ENCODE measurements around the gene UTP11. TPM values are rescaled to one million over a fixed set of nuclear protein-coding genes. Genes with fewer than 3 reads are reported as not detected.

Gene UTP11
- total RNA-seq, 1 donor from 2014 or later: 61.1 TPM

DNA sequence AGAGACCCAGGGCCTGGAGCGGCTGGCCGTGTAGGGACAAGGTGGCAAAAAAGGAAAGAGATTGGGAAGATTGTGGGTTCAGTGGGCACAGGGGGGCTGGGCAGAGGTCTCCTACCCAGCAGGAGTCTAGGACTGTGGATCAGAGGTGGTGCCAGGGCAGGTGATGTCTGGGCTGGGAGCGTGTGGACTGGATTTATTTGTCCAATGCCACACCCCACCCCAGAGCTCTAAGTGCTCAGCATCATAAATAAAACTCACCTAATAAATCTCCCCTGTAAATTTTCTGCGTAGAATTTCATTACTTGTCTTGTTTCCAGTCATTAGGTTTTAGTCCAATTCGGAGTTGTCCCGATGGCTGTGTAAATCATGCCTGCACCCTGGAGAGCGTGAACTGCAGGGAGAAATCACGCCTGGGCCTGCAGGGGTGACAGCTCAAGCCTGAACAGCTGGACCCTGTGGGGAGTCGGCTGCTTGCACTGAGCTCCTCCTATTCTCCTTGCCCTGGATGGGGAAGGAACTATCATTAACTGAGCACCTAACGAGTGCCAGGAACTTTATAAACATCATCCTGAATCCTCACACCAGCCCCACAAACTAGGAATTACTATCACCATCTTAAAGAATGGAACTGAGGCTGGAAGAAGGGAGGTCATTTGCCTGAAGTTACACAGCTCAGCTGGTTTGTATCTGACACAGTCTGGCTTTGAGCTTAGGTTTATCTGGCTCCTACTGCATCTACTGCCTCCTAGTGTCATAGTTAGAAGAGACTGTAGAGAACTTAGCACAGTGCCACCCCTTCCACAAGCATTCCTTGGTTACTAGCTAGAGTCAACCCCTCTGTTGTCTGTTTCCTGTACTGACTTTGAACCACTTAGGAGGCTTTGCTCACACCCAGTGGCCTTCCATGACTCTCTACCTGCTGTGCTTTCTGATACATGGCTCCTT is 59.0 kb downstream of the UTP11 start:
- H3K27ac ChIP-seq (ENCODE audit: low read depth, low read length): no peak overlapping the region
- no peaks in the 10 kb centered on the region for H3K9me3 ChIP-seq (ENCODE audit: control insufficient read depth in 3 of 3, low read length in 3 of 3)
- no peaks in the 10 kb centered on the region for H3K36me3 ChIP-seq (ENCODE audit: control insufficient read depth in 3 of 3, insufficient read depth in 3 of 3, low read length in 3 of 3)
- H3K27me3 ChIP-seq (ENCODE audit: control insufficient read depth in 3 of 3, insufficient read depth in 3 of 3, low read length in 3 of 3): peaks cover 3 to 36% (median 29%) of the 10 kb centered on the region in 3 donors
- H3K4me1 ChIP-seq (ENCODE audit: control insufficient read depth in 3 of 3, insufficient read depth in 3 of 3, low read length in 3 of 3): no peaks in the 10 kb centered on the region
- no peak overlapping the region for H3K9ac ChIP-seq (ENCODE audit: low read depth in 1 of 3, low read length in 3 of 3)
- no peak overlapping the region for H3K4me3 ChIP-seq (ENCODE audit: low read length in 3 of 3)

DNA sequence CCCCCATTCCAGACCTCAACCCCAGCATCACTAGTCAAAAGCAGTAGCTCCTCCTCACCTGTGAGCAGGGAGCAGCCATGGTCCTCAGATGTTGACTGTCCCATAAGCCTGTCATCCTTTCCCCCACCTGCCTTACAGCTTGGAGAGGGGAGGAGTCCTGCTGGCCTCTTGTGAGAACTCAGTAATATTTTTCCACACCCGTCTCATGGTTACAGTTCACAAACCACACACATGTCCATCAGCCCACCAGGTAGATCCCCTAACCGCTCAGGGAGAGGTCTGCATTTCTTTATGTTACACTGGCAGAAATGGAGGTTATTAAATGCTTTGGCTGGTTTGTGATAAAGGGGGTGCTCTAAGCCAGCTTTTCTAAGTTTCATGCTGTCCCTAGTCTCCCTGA is 60.3 kb downstream of the UTP11 start:
- peaks cover 3 to 32% (median 29%) of the 10 kb centered on the region in 3 donors for H3K27me3 ChIP-seq (ENCODE audit: control insufficient read depth in 3 of 3, insufficient read depth in 3 of 3, low read length in 3 of 3)

DNA sequence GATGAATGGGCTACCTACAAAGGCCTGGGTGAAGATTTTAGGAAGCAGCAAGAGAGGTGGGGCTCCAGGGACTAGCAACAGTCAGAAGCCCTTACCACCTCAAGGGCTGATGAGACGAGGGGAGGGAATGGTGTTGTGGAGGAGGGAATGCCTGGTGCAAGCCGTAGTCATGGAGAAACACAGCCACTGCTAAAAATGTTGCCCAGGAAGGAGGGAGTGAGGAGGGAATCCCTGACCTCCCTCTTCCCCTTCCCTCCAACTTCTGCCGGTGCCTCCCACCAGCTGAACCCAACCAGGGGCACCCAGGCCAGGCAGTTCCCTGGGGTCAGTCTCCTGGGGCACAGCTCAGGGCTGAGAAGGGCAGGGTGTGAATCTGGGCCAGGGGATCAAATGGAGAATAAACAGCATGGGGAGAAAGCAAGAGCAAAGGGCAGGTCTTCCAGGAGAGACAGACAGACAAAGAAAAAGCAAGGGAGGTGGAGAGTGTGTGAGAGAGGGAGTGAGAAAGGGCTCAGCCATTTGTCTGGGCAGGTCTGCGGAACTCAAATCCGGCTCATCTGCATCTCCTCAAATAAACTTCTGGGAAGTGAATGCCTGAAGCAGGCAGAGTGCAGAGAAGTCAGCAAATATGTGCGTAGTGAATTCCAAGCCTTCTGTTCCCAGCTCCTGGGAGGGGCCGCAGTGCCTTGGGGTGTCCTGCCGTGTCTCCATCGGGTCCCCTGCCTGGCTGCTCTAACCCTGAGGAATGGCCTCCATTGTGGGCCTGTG is 61.2 kb downstream of the UTP11 start:
- Histone ChIP-seq H3K27me3 (ENCODE audit: control insufficient read depth in 3 of 3, insufficient read depth in 3 of 3, low read length in 3 of 3) (peaks cover 3 to 25% (median 24%) of the 10 kb centered on the region in 3 donors), H3K9ac (ENCODE audit: low read depth in 1 of 3, low read length in 3 of 3) (no peak overlapping the region), H3K9me3 (ENCODE audit: control insufficient read depth in 3 of 3, low read length in 3 of 3) (no peaks in the 10 kb centered on the region), H3K36me3 (ENCODE audit: control insufficient read depth in 3 of 3, insufficient read depth in 3 of 3, low read length in 3 of 3) (no peaks in the 10 kb centered on the region), H3K4me1 (ENCODE audit: control insufficient read depth in 3 of 3, insufficient read depth in 3 of 3, low read length in 3 of 3) (no peaks in the 10 kb centered on the region), H3K4me3 (ENCODE audit: low read length in 3 of 3) (no peak overlapping the region), H3K27ac (ENCODE audit: low read depth, low read length) (no peak overlapping the region)

More for the DNA sequence above, 60.3 kb downstream of the UTP11 start:
- no peak overlapping the region for H3K4me3 ChIP-seq (ENCODE audit: low read length in 3 of 3)
- no peaks in the 10 kb centered on the region for H3K9me3 ChIP-seq (ENCODE audit: control insufficient read depth in 3 of 3, low read length in 3 of 3)
- H3K4me1 ChIP-seq (ENCODE audit: control insufficient read depth in 3 of 3, insufficient read depth in 3 of 3, low read length in 3 of 3): no peaks in the 10 kb centered on the region
- H3K36me3 ChIP-seq (ENCODE audit: control insufficient read depth in 3 of 3, insufficient read depth in 3 of 3, low read length in 3 of 3): no peaks in the 10 kb centered on the region
- H3K9ac ChIP-seq (ENCODE audit: low read depth in 1 of 3, low read length in 3 of 3): no peak overlapping the region
- no peak overlapping the region for H3K27ac ChIP-seq (ENCODE audit: low read depth, low read length)

DNA sequence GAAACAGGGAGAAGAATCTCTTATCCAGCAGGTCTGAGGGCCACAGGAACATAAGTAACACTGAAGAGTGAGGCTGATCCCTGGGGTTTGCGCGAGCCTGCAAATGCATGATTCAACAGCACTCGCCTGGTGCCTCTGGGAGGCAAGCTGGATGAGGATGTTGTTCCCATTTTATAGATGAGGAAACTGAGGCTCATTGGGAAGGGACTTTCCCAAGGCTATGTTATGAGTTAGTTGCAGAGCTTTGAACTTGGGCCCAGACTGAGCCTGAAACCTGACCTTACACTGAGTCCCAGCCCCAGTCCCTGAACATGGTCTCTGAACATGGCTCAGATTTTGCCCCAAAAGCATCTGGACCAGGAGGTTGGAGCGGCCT is 61.8 kb downstream of the UTP11 start:
- H3K4me1 ChIP-seq (ENCODE audit: control insufficient read depth in 3 of 3, insufficient read depth in 3 of 3, low read length in 3 of 3): no peaks in the 10 kb centered on the region
- H3K4me3 ChIP-seq (ENCODE audit: low read length in 3 of 3): no peak overlapping the region
- H3K9me3 ChIP-seq (ENCODE audit: control insufficient read depth in 3 of 3, low read length in 3 of 3): no peaks in the 10 kb centered on the region
- no peak overlapping the region for H3K9ac ChIP-seq (ENCODE audit: low read depth in 1 of 3, low read length in 3 of 3)
- no peak overlapping the region for H3K27ac ChIP-seq (ENCODE audit: low read depth, low read length)
- H3K36me3 ChIP-seq (ENCODE audit: control insufficient read depth in 3 of 3, insufficient read depth in 3 of 3, low read length in 3 of 3): no peaks in the 10 kb centered on the region
- H3K27me3 ChIP-seq (ENCODE audit: control insufficient read depth in 3 of 3, insufficient read depth in 3 of 3, low read length in 3 of 3): peaks cover 3 to 25% (median 21%) of the 10 kb centered on the region in 3 donors

Small RNA genes lying within 50 kb of the gene (small RNA-seq; reads per million reads assigned to genes)
- gene RNU6-510P: not detected

Other genes starting within 250 kb of the UTP11 start
- gene EPHA10, start 247.6 kb upstream of the UTP11 start, total RNA-seq: not detected
- 2.1 TPM for gene MANEAL, start 218.9 kb upstream of the UTP11 start, total RNA-seq
- gene C1orf122, start 204.9 kb upstream of the UTP11 start, total RNA-seq: 9.4 TPM
- gene YRDC, start 204.5 kb upstream of the UTP11 start, total RNA-seq: 7.3 TPM
- gene MTF1, start 153.1 kb upstream of the UTP11 start, total RNA-seq: 2.1 TPM
- 9.4 TPM for gene INPP5B, start 65.7 kb upstream of the UTP11 start, total RNA-seq
- 53.2 TPM for gene SF3A3, start 22.7 kb upstream of the UTP11 start, total RNA-seq
- 58.5 TPM for gene FHL3, start 7.2 kb upstream of the UTP11 start, total RNA-seq
- gene POU3F1, start 34.1 kb downstream of the UTP11 start, total RNA-seq: 0.52 TPM

Measured in skeletal muscle tissue (tissue), 5 donors.